Adrenal gland (tissue), 5 donors: Measurements from ENCODE around the gene METTL26.

Experiments
- POLR2A ChIP-seq, 2 donors: fragments of 450-650 bp; IDR thresholded peaks; one replicate each; pipeline ENCODE4 v1.6.1; 2017; ENCODE audit warnings: antibody characterized with exemption in 2 of 2, mild to moderate bottlenecking in 2 of 2, moderate library complexity in 1 of 2
- TF ChIP-seq, protein P1 (sequence below), 6 experiments: fragments of 450-650 bp in 4 of 6; fragments of 200-600 bp in 2 of 6; sonication (generic) in 1 of 6; IDR thresholded peaks; 1 replicate in 5 of 6; 2 replicates in 1 of 6; pipeline versions ENCODE4 v1.5.1 to v1.8.0; 2016 to 2021; ENCODE audit warnings: antibody characterized with exemption in 6 of 6, mild to moderate bottlenecking in 2 of 6, moderate library complexity in 1 of 6
- donor health status: DM: no; HTN: no; CAD: no.

DNA sequence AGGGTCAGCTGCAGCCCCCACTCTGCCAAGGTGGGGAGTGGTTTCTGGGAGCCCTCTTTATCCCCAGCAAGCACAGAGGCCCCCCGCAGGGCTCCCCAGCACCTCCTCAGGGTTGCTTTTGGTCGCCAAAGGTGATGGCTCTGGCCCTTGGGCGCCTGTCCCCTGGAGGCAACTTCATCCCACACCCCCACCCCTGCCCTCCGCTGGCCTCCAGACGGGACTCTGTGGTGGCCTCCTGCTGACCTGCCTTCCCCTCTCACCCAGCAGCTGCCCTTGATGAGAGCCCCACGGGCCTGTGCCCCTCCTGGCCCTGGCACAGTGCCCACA lies 24.0 kb upstream of the METTL26 start:
- TF ChIP-seq, protein P1, sequence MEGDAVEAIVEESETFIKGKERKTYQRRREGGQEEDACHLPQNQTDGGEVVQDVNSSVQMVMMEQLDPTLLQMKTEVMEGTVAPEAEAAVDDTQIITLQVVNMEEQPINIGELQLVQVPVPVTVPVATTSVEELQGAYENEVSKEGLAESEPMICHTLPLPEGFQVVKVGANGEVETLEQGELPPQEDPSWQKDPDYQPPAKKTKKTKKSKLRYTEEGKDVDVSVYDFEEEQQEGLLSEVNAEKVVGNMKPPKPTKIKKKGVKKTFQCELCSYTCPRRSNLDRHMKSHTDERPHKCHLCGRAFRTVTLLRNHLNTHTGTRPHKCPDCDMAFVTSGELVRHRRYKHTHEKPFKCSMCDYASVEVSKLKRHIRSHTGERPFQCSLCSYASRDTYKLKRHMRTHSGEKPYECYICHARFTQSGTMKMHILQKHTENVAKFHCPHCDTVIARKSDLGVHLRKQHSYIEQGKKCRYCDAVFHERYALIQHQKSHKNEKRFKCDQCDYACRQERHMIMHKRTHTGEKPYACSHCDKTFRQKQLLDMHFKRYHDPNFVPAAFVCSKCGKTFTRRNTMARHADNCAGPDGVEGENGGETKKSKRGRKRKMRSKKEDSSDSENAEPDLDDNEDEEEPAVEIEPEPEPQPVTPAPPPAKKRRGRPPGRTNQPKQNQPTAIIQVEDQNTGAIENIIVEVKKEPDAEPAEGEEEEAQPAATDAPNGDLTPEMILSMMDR (IDR thresholded peaks at IDR 0.05) = no peak
- no peak for TF ChIP-seq POLR2A (IDR thresholded peaks at IDR 0.05)
